GM19452 (cell line): Measurements from ENCODE around the gene ST6GALNAC3.
"Not testable (repeated sequence)": the region's sequence is repeated elsewhere in the genome, so short reads cannot be mapped to it uniquely, and the experiment has no call there.

Source experiments
- ATAC-seq: cut with Tn5 transposase; IDR thresholded peaks from one replicate; pipeline ENCODE4 v1.9.1; 2021; ENCODE audit not compliant: unreplicated experiment

ST6GALNAC3 gene

GRCh38 chr1:76238094-76238628 lies 163.6 kb downstream of the ST6GALNAC3 start:
- ATAC-seq = no peak

- ATAC-seq = no peak
These were observed 164.9 kb downstream of the ST6GALNAC3 start for GRCh38 chr1:76239470-76239918.

GRCh38 chr1:76240316-76240715 lies 165.8 kb downstream of the ST6GALNAC3 start:
- ATAC-seq = no peak

GRCh38 chr1:76242587-76242986 lies 168.0 kb downstream of the ST6GALNAC3 start:
- not testable (repeated sequence) for ATAC-seq

GRCh38 chr1:76247261-76247852 lies 172.8 kb downstream of the ST6GALNAC3 start:
- ATAC-seq = no peak

- no peak for ATAC-seq
These were observed 175.7 kb downstream of the ST6GALNAC3 start for GRCh38 chr1:76250271-76250670.

- ATAC-seq = no peak
These were observed 177.9 kb downstream of the ST6GALNAC3 start for GRCh38 chr1:76252431-76252830.

GRCh38 chr1:76254104-76255030 lies 179.8 kb downstream of the ST6GALNAC3 start:
- ATAC-seq = no peak

GRCh38 chr1:76256289-76257223 lies 182.0 kb downstream of the ST6GALNAC3 start:
- no peak for ATAC-seq

GRCh38 chr1:76257823-76258222 lies 183.3 kb downstream of the ST6GALNAC3 start:
- no peak for ATAC-seq

- ATAC-seq = no peak
These were observed 184.7 kb downstream of the ST6GALNAC3 start for GRCh38 chr1:76259270-76259669.

- no peak for ATAC-seq
These were observed 185.7 kb downstream of the ST6GALNAC3 start for GRCh38 chr1:76260279-76260678.

GRCh38 chr1:76262601-76263000 lies 188.1 kb downstream of the ST6GALNAC3 start:
- ATAC-seq = no peak

GRCh38 chr1:76264642-76265041 lies 190.1 kb downstream of the ST6GALNAC3 start:
- no peak for ATAC-seq

GRCh38 chr1:76266762-76267161 lies 192.2 kb downstream of the ST6GALNAC3 start:
- no peak for ATAC-seq

- no peak for ATAC-seq
These were observed 193.1 kb downstream of the ST6GALNAC3 start for GRCh38 chr1:76267631-76268030.

- ATAC-seq = no peak
These were observed 193.8 kb downstream of the ST6GALNAC3 start for GRCh38 chr1:76268341-76268740.

GRCh38 chr1:76269155-76269554 lies 194.6 kb downstream of the ST6GALNAC3 start:
- no peak for ATAC-seq

- ATAC-seq = no peak
These were observed 199.8 kb downstream of the ST6GALNAC3 start for GRCh38 chr1:76274302-76274701.

GRCh38 chr1:76274718-76275117 lies 200.2 kb downstream of the ST6GALNAC3 start:
- ATAC-seq = no peak

GRCh38 chr1:76278711-76279100 lies 204.2 kb downstream of the ST6GALNAC3 start:
- ATAC-seq = no peak
